ENCODE data around the gene ZFAND5. TPM values are rescaled to one million over a fixed set of nuclear protein-coding genes. Genes with fewer than 3 reads are reported as not detected.

The ZFAND5 gene
- total RNA-seq, 1 experiment from 2014 or later = 185 TPM

DNA sequence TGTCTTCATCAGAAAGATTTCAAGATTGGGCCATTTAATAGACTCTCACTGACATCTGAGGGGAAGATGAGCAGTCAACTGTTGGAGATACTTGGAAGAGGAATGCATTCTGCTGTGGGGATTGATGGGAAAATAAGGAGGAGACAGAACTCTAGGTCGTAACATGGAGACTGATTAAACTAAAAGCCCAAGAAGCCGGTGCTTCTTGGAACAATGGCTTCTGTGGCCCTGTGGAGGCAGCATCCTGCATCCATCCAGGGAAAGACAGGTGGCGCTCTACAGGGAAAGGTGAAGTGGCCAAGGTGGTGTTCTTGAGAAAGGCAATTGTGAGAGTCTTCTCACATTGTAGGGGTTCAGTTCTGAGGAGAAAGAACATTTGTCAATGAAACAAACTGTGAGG lies 31.3 kb downstream of the ZFAND5 start:
- ChIA-PET CTCF (no interaction called here), POLR2A (no interaction called here)
- Histone ChIP-seq H3K4me1 (ENCODE audit: control insufficient read depth, insufficient read depth, low read length) (no peaks in the 10 kb centered on the region), H3K27ac (ENCODE audit: low read length) (no peak overlapping the region), H3K27me3 (ENCODE audit: control insufficient read depth, insufficient read depth, low read length) (no peaks in the 10 kb centered on the region), H3K9me3 (ENCODE audit: control insufficient read depth, insufficient read depth, low read depth, low read length) (no peaks in the 10 kb centered on the region), H3K36me3 (ENCODE audit: control insufficient read depth, insufficient read depth, low read length) (no peaks in the 10 kb centered on the region), H3K4me3 (ENCODE audit: low read depth in 2 of 2, low read length in 2 of 2) (no peak overlapping the region)
- intact Hi-C loops (cut with micrococcal nuclease; ENCODE audit: unreplicated experiment) (no loop called here), in situ Hi-C loops (cut with HindIII; ENCODE audit: low pct_unique_long_range_greater_than_20kb, low sequenced_read_pairs) (no loop called here)
- ATAC-seq (no peak), DNase-seq (ENCODE audit: low read depth, low spot score) (no peak)
- no TSS peak for BruUV-seq (replicated peaks)
- no peak for TF ChIP-seq POLR2AphosphoS5 (IDR thresholded peaks at IDR 0.05; ENCODE audit: low read depth, low read length)
- TF ChIP-seq, protein P1, sequence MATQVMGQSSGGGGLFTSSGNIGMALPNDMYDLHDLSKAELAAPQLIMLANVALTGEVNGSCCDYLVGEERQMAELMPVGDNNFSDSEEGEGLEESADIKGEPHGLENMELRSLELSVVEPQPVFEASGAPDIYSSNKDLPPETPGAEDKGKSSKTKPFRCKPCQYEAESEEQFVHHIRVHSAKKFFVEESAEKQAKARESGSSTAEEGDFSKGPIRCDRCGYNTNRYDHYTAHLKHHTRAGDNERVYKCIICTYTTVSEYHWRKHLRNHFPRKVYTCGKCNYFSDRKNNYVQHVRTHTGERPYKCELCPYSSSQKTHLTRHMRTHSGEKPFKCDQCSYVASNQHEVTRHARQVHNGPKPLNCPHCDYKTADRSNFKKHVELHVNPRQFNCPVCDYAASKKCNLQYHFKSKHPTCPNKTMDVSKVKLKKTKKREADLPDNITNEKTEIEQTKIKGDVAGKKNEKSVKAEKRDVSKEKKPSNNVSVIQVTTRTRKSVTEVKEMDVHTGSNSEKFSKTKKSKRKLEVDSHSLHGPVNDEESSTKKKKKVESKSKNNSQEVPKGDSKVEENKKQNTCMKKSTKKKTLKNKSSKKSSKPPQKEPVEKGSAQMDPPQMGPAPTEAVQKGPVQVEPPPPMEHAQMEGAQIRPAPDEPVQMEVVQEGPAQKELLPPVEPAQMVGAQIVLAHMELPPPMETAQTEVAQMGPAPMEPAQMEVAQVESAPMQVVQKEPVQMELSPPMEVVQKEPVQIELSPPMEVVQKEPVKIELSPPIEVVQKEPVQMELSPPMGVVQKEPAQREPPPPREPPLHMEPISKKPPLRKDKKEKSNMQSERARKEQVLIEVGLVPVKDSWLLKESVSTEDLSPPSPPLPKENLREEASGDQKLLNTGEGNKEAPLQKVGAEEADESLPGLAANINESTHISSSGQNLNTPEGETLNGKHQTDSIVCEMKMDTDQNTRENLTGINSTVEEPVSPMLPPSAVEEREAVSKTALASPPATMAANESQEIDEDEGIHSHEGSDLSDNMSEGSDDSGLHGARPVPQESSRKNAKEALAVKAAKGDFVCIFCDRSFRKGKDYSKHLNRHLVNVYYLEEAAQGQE (IDR thresholded peaks at IDR 0.05; ENCODE audit: insufficient read depth in 1 of 2, low read depth in 2 of 2, low read length in 1 of 2) = no peak
- no peak for TF ChIP-seq TCF7L2 (IDR thresholded peaks at IDR 0.05; ENCODE audit: low read depth, low read length)
- TF ChIP-seq SIN3A (IDR thresholded peaks at IDR 0.05; ENCODE audit: borderline replicate concordance, insufficient read depth, low read depth, low read length) = no peak
- TF ChIP-seq, protein P2, sequence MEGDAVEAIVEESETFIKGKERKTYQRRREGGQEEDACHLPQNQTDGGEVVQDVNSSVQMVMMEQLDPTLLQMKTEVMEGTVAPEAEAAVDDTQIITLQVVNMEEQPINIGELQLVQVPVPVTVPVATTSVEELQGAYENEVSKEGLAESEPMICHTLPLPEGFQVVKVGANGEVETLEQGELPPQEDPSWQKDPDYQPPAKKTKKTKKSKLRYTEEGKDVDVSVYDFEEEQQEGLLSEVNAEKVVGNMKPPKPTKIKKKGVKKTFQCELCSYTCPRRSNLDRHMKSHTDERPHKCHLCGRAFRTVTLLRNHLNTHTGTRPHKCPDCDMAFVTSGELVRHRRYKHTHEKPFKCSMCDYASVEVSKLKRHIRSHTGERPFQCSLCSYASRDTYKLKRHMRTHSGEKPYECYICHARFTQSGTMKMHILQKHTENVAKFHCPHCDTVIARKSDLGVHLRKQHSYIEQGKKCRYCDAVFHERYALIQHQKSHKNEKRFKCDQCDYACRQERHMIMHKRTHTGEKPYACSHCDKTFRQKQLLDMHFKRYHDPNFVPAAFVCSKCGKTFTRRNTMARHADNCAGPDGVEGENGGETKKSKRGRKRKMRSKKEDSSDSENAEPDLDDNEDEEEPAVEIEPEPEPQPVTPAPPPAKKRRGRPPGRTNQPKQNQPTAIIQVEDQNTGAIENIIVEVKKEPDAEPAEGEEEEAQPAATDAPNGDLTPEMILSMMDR (IDR thresholded peaks at IDR 0.05) = peak; percentile 23

DNA sequence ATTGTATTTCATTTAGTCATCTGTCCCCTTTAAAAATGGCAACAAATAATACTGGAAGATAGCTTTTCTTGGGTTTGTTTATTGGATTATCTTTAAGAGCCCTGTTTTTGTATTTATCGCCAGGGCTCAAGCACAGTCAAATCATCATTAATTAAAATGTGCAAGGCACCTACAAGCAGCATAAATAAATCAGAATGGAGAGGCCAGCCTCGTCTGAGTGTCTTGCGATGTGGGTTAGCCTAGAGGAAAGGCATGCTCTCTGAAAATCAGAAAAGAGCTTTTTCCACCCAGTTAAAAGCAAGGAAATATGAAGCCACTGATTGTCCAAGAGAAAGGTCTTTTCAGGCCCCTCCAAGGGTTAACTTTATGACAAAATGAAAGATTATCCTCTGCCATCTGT lies 31.8 kb downstream of the ZFAND5 start:
- H3K4me1 ChIP-seq (ENCODE audit: control insufficient read depth, insufficient read depth, low read length) = no peaks in the 10 kb centered on the region
- in situ Hi-C loops (cut with HindIII; ENCODE audit: low pct_unique_long_range_greater_than_20kb, low sequenced_read_pairs) = no loop called here
- TF ChIP-seq, protein P1 (IDR thresholded peaks at IDR 0.05; ENCODE audit: insufficient read depth in 1 of 2, low read depth in 2 of 2, low read length in 1 of 2) = no peak
- TF ChIP-seq, protein P2 (IDR thresholded peaks at IDR 0.05) = no peak
- TF ChIP-seq POLR2AphosphoS5 (IDR thresholded peaks at IDR 0.05; ENCODE audit: low read depth, low read length) (no peak), SIN3A (IDR thresholded peaks at IDR 0.05; ENCODE audit: borderline replicate concordance, insufficient read depth, low read depth, low read length) (no peak), TCF7L2 (IDR thresholded peaks at IDR 0.05; ENCODE audit: low read depth, low read length) (no peak)
- H3K27me3 ChIP-seq (ENCODE audit: control insufficient read depth, insufficient read depth, low read length) = no peaks in the 10 kb centered on the region
- no peak overlapping the region for H3K27ac ChIP-seq (ENCODE audit: low read length)
- no TSS peak for BruUV-seq (replicated peaks)
- ATAC-seq = no peak
- CTCF ChIA-PET = no interaction called here
- POLR2A ChIA-PET = no interaction called here
- no peak overlapping the region for H3K4me3 ChIP-seq (ENCODE audit: low read depth in 2 of 2, low read length in 2 of 2)
- no peaks in the 10 kb centered on the region for H3K36me3 ChIP-seq (ENCODE audit: control insufficient read depth, insufficient read depth, low read length)
- intact Hi-C loops (cut with micrococcal nuclease; ENCODE audit: unreplicated experiment) = no loop called here
- H3K9me3 ChIP-seq (ENCODE audit: control insufficient read depth, insufficient read depth, low read depth, low read length) = no peaks in the 10 kb centered on the region
- DNase-seq (ENCODE audit: low read depth, low spot score) = no peak
